Aorta (tissue), 5 donors: ENCODE measurements around the gene POLDIP3. TPM values are rescaled to one million over a fixed set of nuclear protein-coding genes. Genes with fewer than 3 reads are reported as not detected.
"Not testable (repeated sequence)": the region's sequence is repeated elsewhere in the genome, so short reads cannot be mapped to it uniquely, and the experiment has no call there.

ENCODE experiments used
- ATAC-seq: fragments of 200-7000 bp; cut with Tn5 transposase; one replicate; pipeline ENCODE4 v1.9.1; 2022; ENCODE audit warnings: moderate library complexity; ENCODE audit not compliant: low FRiP score
- DNase-seq, 2 donors: peaks; one replicate each; pipeline ENCODE4 v3.0.0-alpha.2; 2020
- H3K27ac ChIP-seq, 2 donors: one replicate each; pipeline ENCODE4 v1.5.1; 2013; ENCODE audit warnings: low read length in 2 of 2, mild to moderate bottlenecking in 2 of 2, moderate library complexity in 2 of 2, control low read depth in 1 of 2, inconsistent platforms in 1 of 2, low read depth in 1 of 2
- H3K27me3 ChIP-seq, 2 donors: one replicate each; pipeline ENCODE4 v1.6.1; 2013; ENCODE audit warnings: control low read depth in 1 of 2, low read length in 1 of 2, mild to moderate bottlenecking in 1 of 2, moderate library complexity in 1 of 2; ENCODE audit not compliant: insufficient read depth in 2 of 2, control insufficient read depth in 1 of 2
- H3K36me3 ChIP-seq, 2 donors: one replicate each; pipeline ENCODE4 v1.6.1; 2013; ENCODE audit warnings: control low read depth in 1 of 2, low read length in 1 of 2, mild to moderate bottlenecking in 1 of 2; ENCODE audit not compliant: insufficient read depth in 2 of 2, control insufficient read depth in 1 of 2
- H3K4me1 ChIP-seq, 2 donors: one replicate each; pipeline ENCODE4 v1.6.1; 2013; ENCODE audit warnings: low read length in 2 of 2, control low read depth in 1 of 2, mild to moderate bottlenecking in 1 of 2, moderate library complexity in 1 of 2; ENCODE audit not compliant: insufficient read depth in 2 of 2, control insufficient read depth in 1 of 2
- H3K4me3 ChIP-seq, 2 donors: one replicate each; pipeline ENCODE4 v1.5.1; 2013; ENCODE audit warnings: low read length in 2 of 2, control low read depth in 1 of 2, mild to moderate bottlenecking in 1 of 2
- H3K9me3 ChIP-seq: one replicate; pipeline ENCODE4 v1.6.1; 2013; ENCODE audit warnings: mild to moderate bottlenecking, low read length; ENCODE audit not compliant: control insufficient read depth
- WGBS, 2 donors: extraction: QIAGEN DNeasy Blood & Tissue Kit; methylation state at CpG; one replicate each; pipeline ENCODE4 v1.1.7; 2013; 5-methylcytosine and 5-hydroxymethylcytosine counted together
- intact Hi-C, 2 donors: fragments of 100-400 bp; cut with DNase I; formaldehyde crosslinking; loops; one replicate each; pipeline versions ENCODE4 v1.14.2 to v1.15.0; 2022
- polyA plus RNA-seq, 2 donors: library from polyadenylated mRNA; stranded (reverse); fragments of 200-250 nt; gene quantifications; one replicate each; pipeline ENCODE4 v1.2.3, GENCODE V29; 2013
- total RNA-seq, 2 donors: library from RNA; stranded (reverse); fragmentation: NEBNext Ultra II Directional; extraction: Animal tissue kit (Norgen Biotek cat#: 25700); gene quantifications; one replicate each; pipeline ENCODE4 v1.2.1, GENCODE V29; 2021
- donor health status: healthy with polysubstance abuse.
- donor health status: Bipolar disorder and iron deficiency.
- donor health status: DM: no; HTN: no; CAD: no.
- donor health status: DM: no; HTN: no; CAD: no.
- donor health status: DM: yes; HTN: yes; CAD: no.

POLDIP3 gene
- total and polyA plus RNA-seq, 4 donors = 26.0 to 49.6 (median 41.0) TPM

- intact Hi-C loops = no loop called here
- Histone ChIP-seq H3K36me3 (peaks cover 4 to 5% of the 10 kb centered on the region in 2 donors), H3K27ac (no peak overlapping the region), H3K4me3 (no peak overlapping the region), H3K4me1 (peaks cover 0 to 2% of the 10 kb centered on the region in 2 donors), H3K9me3 (no peaks in the 10 kb centered on the region), H3K27me3 (no peaks in the 10 kb centered on the region)
- DNase-seq (no peak), ATAC-seq (no peak)
- 92 to 94% methylated on average over 4 of the region's 4 CpGs for WGBS, 2 donors
Observed at GRCh38 chr22:42586381-42586780, 28.3 kb downstream of the POLDIP3 start.

GRCh38 chr22:42585096-42585495 is 29.6 kb downstream of the POLDIP3 start:
- Histone ChIP-seq H3K4me1 (peaks cover 0 to 2% of the 10 kb centered on the region in 2 donors), H3K27ac (no peak overlapping the region), H3K27me3 (no peaks in the 10 kb centered on the region), H3K36me3 (peaks cover 4 to 5% of the 10 kb centered on the region in 2 donors), H3K9me3 (no peaks in the 10 kb centered on the region), H3K4me3 (no peak overlapping the region)
- intact Hi-C loops = no loop called here
- DNase-seq = no peak
- no peak for ATAC-seq
- WGBS, 2 donors = 84 to 91% methylated on average over 8 of the region's 8 CpGs

GRCh38 chr22:42584364-42584940 is 30.2 kb downstream of the POLDIP3 start:
- Histone ChIP-seq H3K27me3 (no peaks in the 10 kb centered on the region), H3K9me3 (no peaks in the 10 kb centered on the region), H3K27ac (no peak overlapping the region), H3K4me1 (peaks cover 0 to 2% of the 10 kb centered on the region in 2 donors), H3K4me3 (no peak overlapping the region), H3K36me3 (peaks cover 4 to 5% of the 10 kb centered on the region in 2 donors)
- intact Hi-C loops = no loop called here
- no peak for ATAC-seq
- DNase-seq = no peak
- 87 to 91% methylated on average over 4 of the region's 4 CpGs for WGBS, 2 donors

GRCh38 chr22:42582987-42583386 is 31.7 kb downstream of the POLDIP3 start:
- Histone ChIP-seq H3K36me3 (peaks cover 4 to 5% of the 10 kb centered on the region in 2 donors), H3K27me3 (no peaks in the 10 kb centered on the region), H3K9me3 (no peaks in the 10 kb centered on the region), H3K27ac (no peak overlapping the region), H3K4me1 (peaks cover 0 to 2% of the 10 kb centered on the region in 2 donors), H3K4me3 (no peak overlapping the region)
- DNase-seq (no peak), ATAC-seq (no peak)
- 87 to 89% methylated on average over 1 of the region's 1 CpG for WGBS, 2 donors
- intact Hi-C loops = no loop called here

GRCh38 chr22:42581762-42582716 is 32.6 kb downstream of the POLDIP3 start:
- Histone ChIP-seq H3K27ac (no peak overlapping the region), H3K4me3 (peak overlapping the region; percentile 53 to 71), H3K36me3 (peaks cover 0 to 3% of the 10 kb centered on the region in 2 donors), H3K27me3 (no peaks in the 10 kb centered on the region), H3K4me1 (peaks cover 0 to 2% of the 10 kb centered on the region in 2 donors), H3K9me3 (no peaks in the 10 kb centered on the region)
- ATAC-seq (peak; percentile 85), DNase-seq (peak; percentile 88 to 94)
- 6% methylated on average over 51 to 64 of the region's 64 CpGs for WGBS, 2 donors
- intact Hi-C loops = no loop called here

- ATAC-seq, DNase-seq, H3K27me3 ChIP-seq, H3K27ac ChIP-seq, intact Hi-C loops, H3K36me3 ChIP-seq, H3K9me3 ChIP-seq, H3K4me1 ChIP-seq: not testable (repeated sequence)
- peak overlapping the region; percentile 53 to 71 for H3K4me3 ChIP-seq
- 2 to 4% methylated on average over 6 to 14 of the region's 22 CpGs for WGBS, 2 donors
Observed at GRCh38 chr22:42581194-42581761, 33.4 kb downstream of the POLDIP3 start.

- DNase-seq, H3K27ac ChIP-seq, H3K9me3 ChIP-seq, H3K27me3 ChIP-seq, H3K4me3 ChIP-seq, H3K4me1 ChIP-seq, intact Hi-C loops, H3K36me3 ChIP-seq, ATAC-seq: not testable (repeated sequence)
- WGBS, 2 donors = 81 to 82% methylated on average over 3 of the region's 4 CpGs
Observed at GRCh38 chr22:42580040-42580439, 34.6 kb downstream of the POLDIP3 start.

- WGBS, 2 donors = 80 to 83% methylated on average over 15 of the region's 15 CpGs
- H3K36me3 ChIP-seq = no peaks in the 10 kb centered on the region
- DNase-seq = no peak
Observed at GRCh38 chr22:42577623-42578240, 37.0 kb downstream of the POLDIP3 start.

More at GRCh38 chr22:42577623-42578240, 37.0 kb downstream of the POLDIP3 start:
- no peak overlapping the region for H3K4me3 ChIP-seq
- no peaks in the 10 kb centered on the region for H3K9me3 ChIP-seq
- intact Hi-C loops = no loop called here
- peaks cover 0 to 2% of the 10 kb centered on the region in 2 donors for H3K4me1 ChIP-seq
- ATAC-seq = no peak
- H3K27me3 ChIP-seq = no peaks in the 10 kb centered on the region
- H3K27ac ChIP-seq = no peak overlapping the region
